GM12878 (cell line): ENCODE data around the gene ABCA2. TPM values are rescaled to one million over a fixed set of nuclear protein-coding genes. Genes with fewer than 3 reads are reported as not detected.

ENCODE experiments used
- ASH2L ChIP-seq: fragments of 300-600, 200-600 bp; sonication (generic); IDR thresholded peaks from 2 replicates; pipeline ENCODE4 v1.6.1; 2017; ENCODE audit warnings: low read depth, mild to moderate bottlenecking, borderline replicate concordance
- CHD1 ChIP-seq: IDR thresholded peaks from 2 replicates; pipeline ENCODE4 v1.6.1; 2012; ENCODE audit warnings: low read depth, low read length, improper control_type of control experiment
- CREB1 ChIP-seq: IDR thresholded peaks from 2 replicates; pipeline ENCODE4 v1.6.1; 2012; ENCODE audit warnings: low read depth, mild to moderate bottlenecking, inconsistent platforms
- CTCF ChIP-seq, 3 experiments: IDR thresholded peaks in 2 of 3; conservative IDR thresholded peaks in 1 of 3; 2 replicates each; pipeline ENCODE4 v1.5.1; 2011; ENCODE audit warnings: low read depth in 3 of 3, low read length in 3 of 3, mild to moderate bottlenecking in 3 of 3, control low read depth in 2 of 3, moderate library complexity in 2 of 3, inconsistent platforms in 1 of 3, mixed read lengths in 1 of 3; ENCODE audit not compliant: control insufficient read depth in 2 of 3, insufficient read depth in 1 of 3; ENCODE audit errors: extremely low read depth in 1 of 3
- EGR1 ChIP-seq, 2 experiments: IDR thresholded peaks; 1 replicate in 1 of 2; 2 replicates in 1 of 2; pipeline ENCODE4 v1.6.1; 2011 to 2012; ENCODE audit warnings: low read depth in 2 of 2, low read length in 2 of 2, borderline replicate concordance in 1 of 2, mild to moderate bottlenecking in 1 of 2, moderate library complexity in 1 of 2
- ELK1 ChIP-seq: IDR thresholded peaks from 2 replicates; pipeline ENCODE4 v1.6.1; 2012; ENCODE audit warnings: low read depth, low read length, improper control_type of control experiment
- ETV6 ChIP-seq, 2 experiments: fragments of 450-650 bp in 1 of 2; IDR thresholded peaks in 1 of 2; conservative IDR thresholded peaks in 1 of 2; 2 replicates each; pipeline ENCODE4 v1.6.1; 2014; ENCODE audit warnings: antibody characterized with exemption in 1 of 2, borderline replicate concordance in 1 of 2, low read depth in 1 of 2, mild to moderate bottlenecking in 1 of 2, moderate library complexity in 1 of 2
- FOS ChIP-seq: IDR thresholded peaks from 3 replicates; pipeline ENCODE4 v1.6.1; 2011; ENCODE audit warnings: borderline replicate concordance; ENCODE audit not compliant: insufficient read length; ENCODE audit errors: extremely low read depth
- HDAC2 ChIP-seq: fragments of 200-600 bp; sonication (generic); IDR thresholded peaks from 2 replicates; pipeline ENCODE4 v1.6.1; 2017
- HDAC6 ChIP-seq: fragments of 200-600 bp; sonication (generic); IDR thresholded peaks from one replicate; pipeline ENCODE4 v1.8.0; 2017; ENCODE audit warnings: antibody characterized with exemption; ENCODE audit not compliant: unreplicated experiment
- IRF5 ChIP-seq: fragments of 450-650 bp; IDR thresholded peaks from 2 replicates; pipeline ENCODE4 v1.6.1; 2017; ENCODE audit warnings: borderline replicate concordance
- NBN ChIP-seq: fragments of 450-650 bp; IDR thresholded peaks from 2 replicates; pipeline ENCODE4 v1.6.1; 2016
- NFXL1 ChIP-seq: fragments of 450-650 bp; IDR thresholded peaks from 2 replicates; pipeline ENCODE4 v1.6.1; 2017; ENCODE audit warnings: antibody characterized with exemption, mild to moderate bottlenecking, borderline replicate concordance
- NR2F1 ChIP-seq: fragments of 450-650 bp; conservative IDR thresholded peaks from 2 replicates; pipeline ENCODE4 v1.6.1; 2017; ENCODE audit warnings: mild to moderate bottlenecking
- POLR2AphosphoS2 ChIP-seq: IDR thresholded peaks from 2 replicates; pipeline ENCODE4 v1.6.1; 2011; ENCODE audit warnings: low read depth, mild to moderate bottlenecking, low read length, improper control_type of control experiment, moderate library complexity
- RAD51 ChIP-seq: fragments of 450-650 bp; IDR thresholded peaks from 2 replicates; pipeline ENCODE4 v1.6.1; 2016; ENCODE audit warnings: moderate library complexity, mild to moderate bottlenecking, inconsistent platforms
- RCOR1 ChIP-seq: conservative IDR thresholded peaks from 2 replicates; pipeline ENCODE4 v1.6.1; 2012; ENCODE audit warnings: low read depth, low read length, improper control_type of control experiment
- SIX5 ChIP-seq: IDR thresholded peaks from 2 replicates; pipeline ENCODE4 v1.6.1; 2011; ENCODE audit warnings: mild to moderate bottlenecking, low read depth, low read length, moderate library complexity; ENCODE audit not compliant: severe bottlenecking
- TAF1 ChIP-seq: IDR thresholded peaks from 2 replicates; pipeline ENCODE4 v1.6.1; 2011; ENCODE audit warnings: mild to moderate bottlenecking, low read depth, low read length, borderline replicate concordance
- WRNIP1 ChIP-seq: IDR thresholded peaks from 2 replicates; pipeline ENCODE4 v1.6.1; 2011; ENCODE audit warnings: low read depth, low read length, improper control_type of control experiment, borderline replicate concordance
- ZBTB11 ChIP-seq: fragments of 450-650 bp; formaldehyde crosslinking; IDR thresholded peaks from 2 replicates; pipeline ENCODE4 v1.5.0; 2022; ENCODE audit warnings: mild to moderate bottlenecking, missing genetic modification characterization
- ZNF384 ChIP-seq: IDR thresholded peaks from 2 replicates; pipeline ENCODE4 v1.6.1; 2012; ENCODE audit warnings: low read depth, mild to moderate bottlenecking, low read length, improper control_type of control experiment, borderline replicate concordance
- ZZZ3 ChIP-seq: IDR thresholded peaks from 2 replicates; pipeline ENCODE4 v1.6.1; 2011; ENCODE audit warnings: low read depth; ENCODE audit not compliant: control insufficient read depth, insufficient read length
- polyA plus RNA-seq, 11 experiments: library from polyadenylated mRNA; depleted of rRNA in 4 of 11; unstranded in 6 of 11; stranded (reverse) in 5 of 11; fragments of >200 nt; fragmentation: Nextera tagmentation in 4 of 11; fragmentation: Illumina TruSeq in 1 of 11; extraction: Ambion mirVana in 4 of 11; extraction: Trizol in 1 of 11; gene quantifications; 1 replicate in 1 of 11; 2 replicates in 10 of 11; pipeline versions ENCODE4 v1.2.1 to v1.2.3, GENCODE V29; 2011 to 2016; ENCODE audit warnings: inconsistent platforms in 2 of 11, missing spikeins in 2 of 11, low read depth in 1 of 11
- total RNA-seq, 4 experiments: library from RNA; depleted of rRNA in 3 of 4; stranded (reverse); fragments of >200 nt in 3 of 4; fragmentation: Illumina TruSeq in 1 of 4; extraction: Trizol in 1 of 4; gene quantifications; 2 replicates each; pipeline versions ENCODE4 v1.2.1 to v1.2.3, GENCODE V29; 2013 to 2021

Gene ABCA2
- total and polyA plus RNA-seq, 10 of the 15 experiments (the other 5 are each of a cell fraction or from before 2014, with no cell fraction given): 0.13 to 2.6 (median 0.71) TPM; not detected in 2

- TF ChIP-seq EGR1 (IDR thresholded peaks at IDR 0.05; ENCODE audit: borderline replicate concordance in 1 of 2, low read depth in 2 of 2, low read length in 2 of 2) (no peak), RCOR1 (no peak), TAF1 (no peak), RAD51 (no peak), ETV6 (conservative IDR thresholded peaks at IDR 0.05 in 1 of 2, IDR thresholded peaks at IDR 0.05 in 1 of 2; ENCODE audit: borderline replicate concordance in 1 of 2, low read depth in 1 of 2) (no peak), NFXL1 (no peak), ASH2L (no peak), ZBTB11 (CRISPR knock-in tag) (no peak), SIX5 (no peak), CREB1 (peak; percentile 52; the same call in 1 of the 2 replicates), FOS (no peak), NR2F1 (no peak), NBN (0 out of 2 replicates have a peak, but pooled peaks have one; percentile 49), ZNF384 (peak; percentile 99), HDAC6 (no peak), POLR2AphosphoS2 (no peak), ZZZ3 (no peak), HDAC2 (no peak), CHD1 (no peak), CTCF (IDR thresholded peaks at IDR 0.05 in 2 of 3, conservative IDR thresholded peaks at IDR 0.05 in 1 of 3; ENCODE audit: control insufficient read depth in 2 of 3, extremely low read depth in 1 of 3, insufficient read depth in 1 of 3, low read depth in 3 of 3, low read length in 3 of 3) (no peak), ELK1 (no peak), WRNIP1 (no peak), IRF5 (no peak)
These were observed 42.3 kb upstream of the ABCA2 start, which contains the start of gene SAPCD2 (continued) for GRCh38 chr9:137070201-137070905.
